ENCODE measurements around the gene TIAM1.

DNA sequence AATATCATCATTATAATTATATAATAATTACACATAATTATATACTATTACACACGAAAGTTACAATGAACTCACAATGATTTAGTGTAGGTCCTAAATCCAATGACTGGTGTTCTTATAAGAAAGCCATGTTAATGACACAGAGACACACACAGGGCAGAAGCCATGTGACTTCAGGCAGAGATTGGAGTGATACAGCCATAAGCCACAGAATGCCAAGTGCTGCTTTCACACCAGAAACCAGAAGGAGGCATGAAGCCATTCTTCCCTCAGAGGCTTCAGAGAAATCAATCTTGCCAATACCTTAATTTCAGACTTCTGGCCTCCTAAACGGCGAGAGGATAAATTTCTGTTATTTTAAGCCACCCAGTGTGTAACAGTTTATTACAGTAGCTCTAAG, 158.4 kb downstream of the TIAM1 start:
- TF ChIP-seq, protein P1, sequence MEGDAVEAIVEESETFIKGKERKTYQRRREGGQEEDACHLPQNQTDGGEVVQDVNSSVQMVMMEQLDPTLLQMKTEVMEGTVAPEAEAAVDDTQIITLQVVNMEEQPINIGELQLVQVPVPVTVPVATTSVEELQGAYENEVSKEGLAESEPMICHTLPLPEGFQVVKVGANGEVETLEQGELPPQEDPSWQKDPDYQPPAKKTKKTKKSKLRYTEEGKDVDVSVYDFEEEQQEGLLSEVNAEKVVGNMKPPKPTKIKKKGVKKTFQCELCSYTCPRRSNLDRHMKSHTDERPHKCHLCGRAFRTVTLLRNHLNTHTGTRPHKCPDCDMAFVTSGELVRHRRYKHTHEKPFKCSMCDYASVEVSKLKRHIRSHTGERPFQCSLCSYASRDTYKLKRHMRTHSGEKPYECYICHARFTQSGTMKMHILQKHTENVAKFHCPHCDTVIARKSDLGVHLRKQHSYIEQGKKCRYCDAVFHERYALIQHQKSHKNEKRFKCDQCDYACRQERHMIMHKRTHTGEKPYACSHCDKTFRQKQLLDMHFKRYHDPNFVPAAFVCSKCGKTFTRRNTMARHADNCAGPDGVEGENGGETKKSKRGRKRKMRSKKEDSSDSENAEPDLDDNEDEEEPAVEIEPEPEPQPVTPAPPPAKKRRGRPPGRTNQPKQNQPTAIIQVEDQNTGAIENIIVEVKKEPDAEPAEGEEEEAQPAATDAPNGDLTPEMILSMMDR (IDR thresholded peaks at IDR 0.05) = no peak
- TF ChIP-seq EP300 (IDR thresholded peaks at IDR 0.05) = no peak
- TF ChIP-seq POLR2A (IDR thresholded peaks at IDR 0.05) = no peak
- TF ChIP-seq POLR2AphosphoS5 (IDR thresholded peaks at IDR 0.05) = no peak

All from stomach (tissue), 4 donors.